ENCODE measurements around the gene RABL2B. TPM values are rescaled to one million over a fixed set of nuclear protein-coding genes. Genes with fewer than 3 reads are reported as not detected.
A peak's percentile ranks its signal among the peaks of the same experiment; 100 is the strongest.
"Not testable (repeated sequence)": the region's sequence is repeated elsewhere in the genome, so short reads cannot be mapped to it uniquely, and the experiment has no call there.

RABL2B gene
- total RNA-seq (2022) (38.4 and 39.9 TPM in 2 replicates), Bru-seq, nascent RNA (percentile 64 among the genes with signal in this experiment), BruChase-seq, experiment 1, labeled RNA remaining after a 6-hour chase (percentile 75 among the genes with signal in this experiment), BruChase-seq, experiment 2, labeled RNA remaining after a 2-hour chase (percentile 74 among the genes with signal in this experiment)
- long read RNA-seq, partial matches to known transcripts = 5 of 33 reads
- long read RNA-seq, other reads (novel, unspliced or antisense) = 25 of 33 reads

DNA sequence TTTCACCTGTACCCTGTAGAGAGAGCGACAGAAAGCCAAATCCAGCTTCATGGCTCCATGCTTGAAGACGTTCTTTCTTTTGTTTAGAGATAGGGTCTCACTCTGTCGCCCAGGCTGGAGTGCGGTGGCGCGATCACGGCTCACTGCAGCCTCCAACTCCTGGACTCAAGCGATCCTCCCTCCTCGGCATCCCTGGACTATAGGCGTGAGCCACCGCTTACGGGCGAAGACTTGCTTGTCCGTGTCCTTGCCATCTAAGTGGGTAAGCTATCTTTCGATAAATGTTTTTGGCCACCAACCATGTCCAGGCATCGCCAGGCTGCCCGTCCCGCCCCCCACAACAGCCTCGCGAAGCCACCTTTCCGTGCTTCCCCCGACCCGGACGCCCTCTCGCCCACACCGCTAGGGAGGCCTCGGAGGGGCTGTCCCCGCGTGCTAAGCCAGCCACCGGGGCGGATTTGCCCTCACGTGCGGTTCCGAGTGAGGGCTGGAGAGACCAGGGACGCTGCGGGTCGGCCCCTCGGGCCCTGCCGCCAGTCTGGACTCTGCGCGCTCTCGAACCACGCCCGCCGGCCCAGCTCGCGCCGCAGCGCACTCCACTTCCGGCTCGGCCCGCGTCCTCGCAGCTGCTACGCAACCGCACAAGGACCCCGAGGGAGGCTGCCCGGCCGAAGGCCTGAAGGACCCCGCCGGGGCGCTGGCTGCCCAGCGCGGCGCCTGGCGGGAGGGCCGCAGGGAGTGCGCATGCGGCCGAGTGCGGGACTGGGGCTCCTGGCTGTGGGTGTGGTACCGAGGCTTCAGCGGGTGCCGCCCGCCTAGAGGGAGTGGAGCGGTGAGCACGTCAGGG, at the start of gene RABL2B:
TSS of gene RABL2B (minus strand) at position 604 of the 847 bp plus-strand sequence. CDS start 1,342 bp downstream, outside the sequence.
- CTCF ChIA-PET = not testable (repeated sequence)
- H3K36me3 Mint-ChIP-seq (ENCODE audit: insufficient read depth, unreplicated experiment) = peaks cover 16% of the 10 kb centered on the region
- TSS peak; percentile 49 for BruUV-seq (replicated peaks)

DNA sequence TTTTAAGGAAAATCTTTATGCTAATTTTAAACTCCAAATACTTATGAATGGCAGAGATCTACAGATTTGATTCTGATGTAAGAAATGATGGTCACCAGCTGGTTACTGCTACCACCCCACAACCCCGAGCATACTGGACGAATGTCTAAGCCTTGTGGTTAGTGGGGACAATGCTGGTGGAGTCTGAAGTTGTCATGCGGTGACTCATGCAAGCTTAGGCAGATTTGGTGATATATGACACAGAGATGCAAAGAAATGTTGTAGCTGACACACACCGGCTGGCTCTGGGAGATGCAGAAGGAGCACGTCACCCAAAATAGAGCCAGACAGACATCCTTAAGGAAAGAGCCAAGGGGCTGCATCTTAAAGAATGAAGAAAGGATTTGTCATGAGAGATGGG, 3.5 kb upstream of the RABL2B start:
- Mint-ChIP-seq H3K36me3 (ENCODE audit: insufficient read depth, unreplicated experiment) (peaks cover 16% of the 10 kb centered on the region), H3K4me1 (ENCODE audit: low read depth, unreplicated experiment) (peaks cover 10% of the 10 kb centered on the region)
- H3K27me3 Mint-ChIP-seq (ENCODE audit: unreplicated experiment); intact Hi-C loops (cut with micrococcal nuclease; ENCODE audit: unreplicated experiment); DNase-seq; CTCF ChIA-PET; H3K4me3 Mint-ChIP-seq (ENCODE audit: low read depth, unreplicated experiment); H3K9me3 Mint-ChIP-seq (ENCODE audit: low read depth, unreplicated experiment); BruUV-seq (replicated peaks); H3K27ac Mint-ChIP-seq (ENCODE audit: unreplicated experiment): not testable (repeated sequence)

More for the DNA sequence above, at the start of gene RABL2B:
- Mint-ChIP-seq H3K27ac (ENCODE audit: unreplicated experiment) (peak within 1 kb of the TSS; percentile 44), H3K4me3 (ENCODE audit: low read depth, unreplicated experiment) (peak within 1 kb of the TSS; percentile 84), H3K4me1 (ENCODE audit: low read depth, unreplicated experiment) (peaks cover 10% of the 10 kb centered on the region)
- H3K9me3 Mint-ChIP-seq (ENCODE audit: low read depth, unreplicated experiment); intact Hi-C loops (cut with micrococcal nuclease; ENCODE audit: unreplicated experiment); H3K27me3 Mint-ChIP-seq (ENCODE audit: unreplicated experiment): not testable (repeated sequence)
- peak; percentile 94 for DNase-seq

DNA sequence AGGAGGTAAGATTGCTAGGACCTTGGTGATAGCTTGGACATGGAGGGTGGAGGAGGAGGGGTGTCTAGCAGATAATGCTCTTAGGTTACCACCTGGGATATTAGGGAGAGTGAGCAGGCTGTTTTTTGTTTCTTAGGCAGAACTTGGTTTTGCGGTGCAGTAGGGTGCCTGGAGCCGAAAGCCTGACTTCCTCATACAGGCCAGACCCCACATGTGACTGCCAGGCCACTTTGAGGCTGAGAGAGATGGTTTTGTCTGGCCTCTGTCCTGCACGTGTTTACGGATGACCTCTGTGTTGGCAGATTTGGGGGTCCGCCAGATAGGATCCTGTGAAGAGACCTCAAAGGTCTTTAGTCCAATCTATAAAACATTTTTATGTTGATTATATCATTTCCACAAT, 1.9 kb upstream of the RABL2B start:
- DNase-seq; H3K4me3 Mint-ChIP-seq (ENCODE audit: low read depth, unreplicated experiment); H3K27me3 Mint-ChIP-seq (ENCODE audit: unreplicated experiment); H3K27ac Mint-ChIP-seq (ENCODE audit: unreplicated experiment); H3K9me3 Mint-ChIP-seq (ENCODE audit: low read depth, unreplicated experiment); CTCF ChIA-PET; intact Hi-C loops (cut with micrococcal nuclease; ENCODE audit: unreplicated experiment); BruUV-seq (replicated peaks): not testable (repeated sequence)
- Mint-ChIP-seq H3K36me3 (ENCODE audit: insufficient read depth, unreplicated experiment) (peaks cover 16% of the 10 kb centered on the region), H3K4me1 (ENCODE audit: low read depth, unreplicated experiment) (peaks cover 10% of the 10 kb centered on the region)

DNA sequence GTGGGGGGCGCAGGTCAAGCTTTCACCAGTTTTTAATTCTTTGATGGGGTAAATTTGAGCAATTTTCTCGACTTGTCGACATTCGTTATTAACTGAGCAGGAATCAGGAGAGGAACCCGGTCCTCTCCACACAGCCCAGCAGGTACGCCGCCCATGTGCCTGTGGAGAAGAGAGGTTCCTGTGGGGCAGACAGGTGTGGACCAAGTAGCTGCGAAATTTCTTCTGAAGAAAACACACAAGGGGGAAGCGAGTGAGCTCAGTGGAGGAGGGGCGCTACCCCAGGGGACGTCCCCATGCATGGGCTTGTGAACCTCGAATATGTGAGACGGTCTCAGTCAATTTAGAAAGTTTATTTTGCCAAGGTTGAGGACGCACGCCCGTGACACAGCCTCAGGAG, 442 bp upstream of the RABL2B start:
- H3K9me3 Mint-ChIP-seq (ENCODE audit: low read depth, unreplicated experiment); CTCF ChIA-PET; DNase-seq; H3K27me3 Mint-ChIP-seq (ENCODE audit: unreplicated experiment); intact Hi-C loops (cut with micrococcal nuclease; ENCODE audit: unreplicated experiment): not testable (repeated sequence)
- TSS peak; percentile 88 for BruUV-seq (replicated peaks)
- H3K4me3 Mint-ChIP-seq (ENCODE audit: low read depth, unreplicated experiment) = peak overlapping the region; percentile 84
- H3K4me1 Mint-ChIP-seq (ENCODE audit: low read depth, unreplicated experiment) = peaks cover 10% of the 10 kb centered on the region
- peaks cover 16% of the 10 kb centered on the region for H3K36me3 Mint-ChIP-seq (ENCODE audit: insufficient read depth, unreplicated experiment)
- peak overlapping the region; percentile 44 for H3K27ac Mint-ChIP-seq (ENCODE audit: unreplicated experiment)

DNA sequence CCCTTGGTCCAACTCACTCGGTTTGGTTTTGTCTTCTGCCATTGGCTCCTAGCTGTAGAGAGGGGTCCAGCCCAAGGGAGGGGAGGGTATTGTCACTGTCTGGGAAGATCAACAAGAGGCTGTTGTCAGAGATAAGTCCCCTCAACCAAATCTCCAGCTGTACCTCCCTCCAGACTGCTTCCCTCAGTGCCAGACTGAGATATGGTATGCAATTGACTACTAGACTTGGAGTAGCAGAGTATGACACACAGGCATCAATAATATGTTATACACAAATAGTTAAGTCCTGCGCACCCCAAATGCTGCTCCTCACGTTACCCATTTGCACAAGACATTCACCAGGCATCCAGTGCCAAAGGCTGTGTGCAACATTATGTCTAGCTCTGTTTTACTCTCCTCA, 1.2 kb downstream of the RABL2B start:
- H3K27ac Mint-ChIP-seq (ENCODE audit: unreplicated experiment) = peak overlapping the region; percentile 9
- H3K36me3 Mint-ChIP-seq (ENCODE audit: insufficient read depth, unreplicated experiment) = peaks cover 20% of the 10 kb centered on the region
- H3K4me3 Mint-ChIP-seq (ENCODE audit: low read depth, unreplicated experiment) = peak overlapping the region; percentile 84
- BruUV-seq (replicated peaks); H3K9me3 Mint-ChIP-seq (ENCODE audit: low read depth, unreplicated experiment); CTCF ChIA-PET; DNase-seq; H3K27me3 Mint-ChIP-seq (ENCODE audit: unreplicated experiment); intact Hi-C loops (cut with micrococcal nuclease; ENCODE audit: unreplicated experiment): not testable (repeated sequence)
- H3K4me1 Mint-ChIP-seq (ENCODE audit: low read depth, unreplicated experiment) = peaks cover 10% of the 10 kb centered on the region

DNA sequence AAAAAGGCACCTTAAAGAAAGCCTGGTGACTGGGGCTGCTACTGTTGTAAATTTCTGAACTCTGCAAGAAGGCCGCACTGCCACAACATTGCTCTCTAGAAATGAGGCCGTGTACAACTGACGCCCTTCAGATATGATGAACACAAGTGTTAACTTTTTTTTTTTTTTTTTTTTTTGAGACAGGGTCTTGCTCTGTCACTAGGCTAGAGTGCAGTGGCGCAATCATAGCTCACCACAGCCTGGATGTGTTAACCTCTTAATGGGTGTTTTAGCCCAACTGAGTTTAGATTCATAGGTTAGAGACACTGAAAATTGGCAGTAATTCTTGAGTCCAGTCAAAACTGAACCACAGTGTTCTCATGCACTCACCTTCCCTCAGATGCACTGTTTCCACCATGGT, 3.2 kb downstream of the RABL2B start:
- BruUV-seq (replicated peaks); H3K27me3 Mint-ChIP-seq (ENCODE audit: unreplicated experiment); H3K9me3 Mint-ChIP-seq (ENCODE audit: low read depth, unreplicated experiment); DNase-seq; H3K4me3 Mint-ChIP-seq (ENCODE audit: low read depth, unreplicated experiment); intact Hi-C loops (cut with micrococcal nuclease; ENCODE audit: unreplicated experiment); H3K27ac Mint-ChIP-seq (ENCODE audit: unreplicated experiment): not testable (repeated sequence)
- CTCF ChIA-PET = interaction anchor here (0.7 kb wide), 1 partner anchor 315 kb away, joined by 3 read pairs; no protein-coding TSS in a partner anchor
- Mint-ChIP-seq H3K36me3 (ENCODE audit: insufficient read depth, unreplicated experiment) (peaks cover 24% of the 10 kb centered on the region), H3K4me1 (ENCODE audit: low read depth, unreplicated experiment) (peaks cover 10% of the 10 kb centered on the region)

DNA sequence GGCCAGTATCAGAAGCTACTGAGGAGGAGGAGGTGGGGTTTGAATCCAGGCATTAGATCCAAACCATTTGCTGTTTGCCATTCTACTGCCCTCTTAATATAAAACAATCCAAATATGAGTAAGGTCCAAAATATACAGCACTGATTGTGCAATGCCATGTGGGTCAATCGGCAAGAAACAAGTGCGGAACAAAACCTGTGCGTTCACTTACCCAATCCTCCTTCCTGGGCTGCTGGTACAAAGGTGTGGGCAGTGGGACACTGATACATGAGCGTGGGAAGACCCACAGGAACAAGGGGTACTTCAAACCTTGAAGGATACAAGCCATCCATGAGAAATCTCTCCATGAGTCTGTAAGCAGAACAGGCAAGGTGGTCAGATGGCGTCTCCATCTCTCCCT, 5.8 kb downstream of the RABL2B start:
- intact Hi-C loops (cut with micrococcal nuclease; ENCODE audit: unreplicated experiment); H3K4me3 Mint-ChIP-seq (ENCODE audit: low read depth, unreplicated experiment); H3K27me3 Mint-ChIP-seq (ENCODE audit: unreplicated experiment); DNase-seq; H3K9me3 Mint-ChIP-seq (ENCODE audit: low read depth, unreplicated experiment); H3K4me1 Mint-ChIP-seq (ENCODE audit: low read depth, unreplicated experiment); H3K27ac Mint-ChIP-seq (ENCODE audit: unreplicated experiment); CTCF ChIA-PET; BruUV-seq (replicated peaks): not testable (repeated sequence)
- peaks cover 12% of the 10 kb centered on the region for H3K36me3 Mint-ChIP-seq (ENCODE audit: insufficient read depth, unreplicated experiment)
